A673 (cell line): Measurements from ENCODE around the gene LNX1.

Experiments
- CTCF ChIP-seq: fragments of 300-800, 200-600 bp; sonication (generic); conservative IDR thresholded peaks from 2 replicates; pipeline ENCODE4 v1.5.1; 2017; ENCODE audit warnings: low read depth, mild to moderate bottlenecking, antibody characterized with exemption, low read length, moderate library complexity, mixed read lengths
- EZH2 ChIP-seq: fragments of 200-600 bp; sonication (generic); IDR thresholded peaks from 2 replicates; pipeline ENCODE4 v1.6.1; 2017; ENCODE audit warnings: borderline replicate concordance, low read depth, mild to moderate bottlenecking, mixed read lengths, antibody characterized with exemption, low read length; ENCODE audit not compliant: poor library complexity, severe bottlenecking

- TF ChIP-seq CTCF (no peak), EZH2 (no peak)
These were observed 108.0 kb downstream of the LNX1 start for GRCh38 chr4:53483250-53483649.
